ENCODE measurements around the gene TBC1D8. TPM values are rescaled to one million over a fixed set of nuclear protein-coding genes. Genes with fewer than 3 reads are reported as not detected.
A peak's percentile ranks its signal among the peaks of the same experiment; 100 is the strongest.

TBC1D8 gene
- total and polyA plus RNA-seq, 4 donors, result 10.4 to 38.6 (median 13.4) TPM

- H3K9ac ChIP-seq (ENCODE audit: low read depth in 1 of 2, low read length in 2 of 2), result no peak overlapping the region
- H3K27ac ChIP-seq (ENCODE audit: low read depth in 1 of 2, low read length in 2 of 2), result peak overlapping the region in 1 of 2 donors; percentile 6
Observed at GRCh38 chr2:101064125-101064502, 87.1 kb downstream of the TBC1D8 start.

DNA sequence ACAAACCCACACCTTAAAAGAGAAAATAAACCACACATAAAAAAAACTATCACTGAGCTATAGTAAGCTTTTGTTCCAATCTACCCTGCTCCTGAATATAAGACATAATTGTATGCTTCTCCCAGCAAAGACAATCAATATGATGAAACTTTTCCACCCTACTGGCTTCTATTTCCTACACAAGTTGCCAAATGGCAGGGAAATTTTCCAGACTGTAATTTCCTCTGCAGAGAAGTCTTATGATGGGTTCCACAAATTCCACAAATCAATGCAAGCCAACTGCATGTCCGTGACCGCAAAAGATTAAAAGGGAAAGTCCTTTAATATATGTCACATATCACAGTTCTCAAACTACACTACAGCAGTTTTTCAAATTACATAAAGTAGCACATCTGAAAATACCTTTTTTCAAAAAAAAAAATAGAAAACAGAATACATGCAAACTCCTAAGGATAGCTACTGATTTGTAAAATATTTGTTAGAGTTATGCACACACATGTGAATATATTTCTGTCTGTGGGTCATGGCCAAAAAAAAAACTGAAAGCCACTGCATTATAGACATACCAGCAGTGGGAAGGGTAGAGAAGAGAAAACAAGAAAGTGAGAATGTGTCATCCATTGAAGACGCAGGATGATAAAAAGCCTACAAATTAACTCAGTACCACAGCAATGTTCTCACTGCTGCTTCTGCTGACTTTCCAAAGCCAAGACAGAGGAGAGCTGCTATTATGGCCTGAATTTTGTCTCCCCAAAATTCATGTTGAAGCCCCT, 87.6 kb downstream of the TBC1D8 start:
- Histone ChIP-seq H3K9me3 (ENCODE audit: control insufficient read depth in 4 of 4, low read length in 3 of 4) (no peaks in the 10 kb centered on the region), H3K4me3 (ENCODE audit: low read depth in 1 of 3, low read length in 3 of 3) (no peak overlapping the region), H3K36me3 (ENCODE audit: control insufficient read depth in 4 of 4, insufficient read depth in 3 of 4, low read depth in 1 of 4, low read length in 3 of 4) (peaks cover 0 to 6% (median 3%) of the 10 kb centered on the region in 4 donors), H3K27ac (ENCODE audit: low read depth in 1 of 2, low read length in 2 of 2) (peak overlapping the region in 1 of 2 donors; percentile 6), H3K4me1 (ENCODE audit: control insufficient read depth in 4 of 4, insufficient read depth in 4 of 4, low read length in 3 of 4) (peaks cover 3 to 23% (median 12%) of the 10 kb centered on the region in 4 donors), H3K27me3 (ENCODE audit: control insufficient read depth in 4 of 4, insufficient read depth in 4 of 4, low read length in 3 of 4) (no peaks in the 10 kb centered on the region), H3K9ac (ENCODE audit: low read depth in 1 of 2, low read length in 2 of 2) (no peak overlapping the region)
- WGBS, result 65% methylated on average over 3 of the region's 3 CpGs
- TF ChIP-seq ATF3 (IDR thresholded peaks at IDR 0.05), result peak; percentile 20
- TF ChIP-seq, protein P1, sequence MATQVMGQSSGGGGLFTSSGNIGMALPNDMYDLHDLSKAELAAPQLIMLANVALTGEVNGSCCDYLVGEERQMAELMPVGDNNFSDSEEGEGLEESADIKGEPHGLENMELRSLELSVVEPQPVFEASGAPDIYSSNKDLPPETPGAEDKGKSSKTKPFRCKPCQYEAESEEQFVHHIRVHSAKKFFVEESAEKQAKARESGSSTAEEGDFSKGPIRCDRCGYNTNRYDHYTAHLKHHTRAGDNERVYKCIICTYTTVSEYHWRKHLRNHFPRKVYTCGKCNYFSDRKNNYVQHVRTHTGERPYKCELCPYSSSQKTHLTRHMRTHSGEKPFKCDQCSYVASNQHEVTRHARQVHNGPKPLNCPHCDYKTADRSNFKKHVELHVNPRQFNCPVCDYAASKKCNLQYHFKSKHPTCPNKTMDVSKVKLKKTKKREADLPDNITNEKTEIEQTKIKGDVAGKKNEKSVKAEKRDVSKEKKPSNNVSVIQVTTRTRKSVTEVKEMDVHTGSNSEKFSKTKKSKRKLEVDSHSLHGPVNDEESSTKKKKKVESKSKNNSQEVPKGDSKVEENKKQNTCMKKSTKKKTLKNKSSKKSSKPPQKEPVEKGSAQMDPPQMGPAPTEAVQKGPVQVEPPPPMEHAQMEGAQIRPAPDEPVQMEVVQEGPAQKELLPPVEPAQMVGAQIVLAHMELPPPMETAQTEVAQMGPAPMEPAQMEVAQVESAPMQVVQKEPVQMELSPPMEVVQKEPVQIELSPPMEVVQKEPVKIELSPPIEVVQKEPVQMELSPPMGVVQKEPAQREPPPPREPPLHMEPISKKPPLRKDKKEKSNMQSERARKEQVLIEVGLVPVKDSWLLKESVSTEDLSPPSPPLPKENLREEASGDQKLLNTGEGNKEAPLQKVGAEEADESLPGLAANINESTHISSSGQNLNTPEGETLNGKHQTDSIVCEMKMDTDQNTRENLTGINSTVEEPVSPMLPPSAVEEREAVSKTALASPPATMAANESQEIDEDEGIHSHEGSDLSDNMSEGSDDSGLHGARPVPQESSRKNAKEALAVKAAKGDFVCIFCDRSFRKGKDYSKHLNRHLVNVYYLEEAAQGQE (IDR thresholded peaks at IDR 0.05), result no peak
- TF ChIP-seq RXRA (IDR thresholded peaks at IDR 0.05), result peak in 1 of 2 donors; percentile 6
- TF ChIP-seq YY1 (IDR thresholded peaks at IDR 0.05), result peak; percentile 18
- TF ChIP-seq RAD21 (IDR thresholded peaks at IDR 0.05), result peak in 1 of 2 donors; percentile 6
- TF ChIP-seq EGR1 (IDR thresholded peaks at IDR 0.05; ENCODE audit: low read depth in 2 of 2), result peak in 1 of 2 donors; percentile 62
- peak in 1 of 2 donors; percentile 37 for TF ChIP-seq JUND (IDR thresholded peaks at IDR 0.05)
- TF ChIP-seq, protein P2, sequence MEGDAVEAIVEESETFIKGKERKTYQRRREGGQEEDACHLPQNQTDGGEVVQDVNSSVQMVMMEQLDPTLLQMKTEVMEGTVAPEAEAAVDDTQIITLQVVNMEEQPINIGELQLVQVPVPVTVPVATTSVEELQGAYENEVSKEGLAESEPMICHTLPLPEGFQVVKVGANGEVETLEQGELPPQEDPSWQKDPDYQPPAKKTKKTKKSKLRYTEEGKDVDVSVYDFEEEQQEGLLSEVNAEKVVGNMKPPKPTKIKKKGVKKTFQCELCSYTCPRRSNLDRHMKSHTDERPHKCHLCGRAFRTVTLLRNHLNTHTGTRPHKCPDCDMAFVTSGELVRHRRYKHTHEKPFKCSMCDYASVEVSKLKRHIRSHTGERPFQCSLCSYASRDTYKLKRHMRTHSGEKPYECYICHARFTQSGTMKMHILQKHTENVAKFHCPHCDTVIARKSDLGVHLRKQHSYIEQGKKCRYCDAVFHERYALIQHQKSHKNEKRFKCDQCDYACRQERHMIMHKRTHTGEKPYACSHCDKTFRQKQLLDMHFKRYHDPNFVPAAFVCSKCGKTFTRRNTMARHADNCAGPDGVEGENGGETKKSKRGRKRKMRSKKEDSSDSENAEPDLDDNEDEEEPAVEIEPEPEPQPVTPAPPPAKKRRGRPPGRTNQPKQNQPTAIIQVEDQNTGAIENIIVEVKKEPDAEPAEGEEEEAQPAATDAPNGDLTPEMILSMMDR (IDR thresholded peaks at IDR 0.05; ENCODE audit: low read depth, low read length, missing input control), result no peak
- no peak for DNase-seq (ENCODE audit: low spot score)

More at GRCh38 chr2:101064125-101064502, 87.1 kb downstream of the TBC1D8 start:
- Histone ChIP-seq H3K4me3 (ENCODE audit: low read depth in 1 of 3, low read length in 3 of 3) (no peak overlapping the region), H3K27me3 (ENCODE audit: control insufficient read depth in 4 of 4, insufficient read depth in 4 of 4, low read length in 3 of 4) (no peaks in the 10 kb centered on the region), H3K9me3 (ENCODE audit: control insufficient read depth in 4 of 4, low read length in 3 of 4) (no peaks in the 10 kb centered on the region), H3K36me3 (ENCODE audit: control insufficient read depth in 4 of 4, insufficient read depth in 3 of 4, low read depth in 1 of 4, low read length in 3 of 4) (peaks cover 0 to 5% (median 1%) of the 10 kb centered on the region in 4 donors), H3K4me1 (ENCODE audit: control insufficient read depth in 4 of 4, insufficient read depth in 4 of 4, low read length in 3 of 4) (peaks cover 3 to 23% (median 12%) of the 10 kb centered on the region in 4 donors)
- DNase-seq (ENCODE audit: low spot score), result no peak
- 85% methylated on average over 2 of the region's 2 CpGs for WGBS
- TF ChIP-seq ATF3 (IDR thresholded peaks at IDR 0.05) (no peak), ZBTB33 (IDR thresholded peaks at IDR 0.05) (no peak)
